Peyer's patch (tissue), 4 donors: ENCODE data around the gene ATP1A1.

Experiments used
- CTCF ChIP-seq, 6 experiments: fragments of 450-650 bp in 4 of 6; fragments of 200-600 bp in 2 of 6; sonication (generic) in 1 of 6; IDR thresholded peaks; one replicate each; pipeline ENCODE4 v1.5.1; 2017 to 2019; ENCODE audit warnings: antibody characterized with exemption in 6 of 6, mild to moderate bottlenecking in 3 of 6, moderate library complexity in 1 of 6
- POLR2A ChIP-seq, 2 donors: fragments of 450-650 bp; IDR thresholded peaks; one replicate each; pipeline ENCODE4 v1.5.1; 2017; ENCODE audit warnings: antibody characterized with exemption in 2 of 2, mild to moderate bottlenecking in 2 of 2, moderate library complexity in 2 of 2

- TF ChIP-seq POLR2A (IDR thresholded peaks at IDR 0.05): no peak
- no peak for TF ChIP-seq CTCF (IDR thresholded peaks at IDR 0.05)
Observed at GRCh38 chr1:116412480-116412798, 39.4 kb downstream of the ATP1A1 start.
